PC-3 (cell line): ENCODE measurements around the gene GABRA1. TPM values are rescaled to one million over a fixed set of nuclear protein-coding genes. Genes with fewer than 3 reads are reported as not detected.
A peak's percentile ranks its signal among the peaks of the same experiment; 100 is the strongest.

Experiments used
- ATAC-seq: fragments of 200-7000 bp; cut with Tn5 transposase; 2 replicates; pipeline ENCODE4 v1.9.1; 2020; ENCODE audit warnings: mild to moderate bottlenecking, moderate library complexity
- BruUV-seq: library from RNA; stranded (reverse); fragments of 400-500 nt; replicated peaks from 2 replicates; lab custom pipeline; 2021; lab: Mats Ljungman, UMichigan
- CTCF ChIA-PET: fragments of 300-600 bp; sonication (Branson Sonifier 250); formaldehyde crosslinking; loops from one replicate; lab custom pipeline; 2022; ENCODE audit warnings: antibody characterized with exemption; lab: Charles Lee
- POLR2A ChIA-PET: fragments of 300-600 bp; sonication (Branson Sonifier 250); formaldehyde crosslinking; loops from one replicate; lab custom pipeline; 2022; ENCODE audit warnings: antibody characterized with exemption; ENCODE audit not compliant: unreplicated experiment; lab: Charles Lee
- DNase-seq: peaks from one replicate; pipeline ENCODE4 v3.0.0-alpha.2; 2015
- H2AFZ ChIP-seq: fragments of 300-600 bp; sonication (generic); 2 replicates; pipeline ENCODE4 v1.6.0; 2016; ENCODE audit warnings: antibody characterized with exemption, low read length
- H3F3A ChIP-seq: fragments of 300-600 bp; sonication (generic); one replicate; pipeline ENCODE4 v1.6.0; 2017; ENCODE audit warnings: antibody characterized with exemption, low read length, control low read depth, mild to moderate bottlenecking; ENCODE audit not compliant: unreplicated experiment
- H3K27ac ChIP-seq: fragments of 300-600 bp; sonication (generic); 2 replicates; pipeline ENCODE4 v1.5.1; 2016; ENCODE audit warnings: mild to moderate bottlenecking, low read length
- H3K27me3 ChIP-seq: fragments of 300-600 bp; sonication (generic); 2 replicates; pipeline ENCODE4 v1.6.1; 2016; ENCODE audit warnings: low read length, mixed read lengths
- H3K36me3 ChIP-seq: fragments of 300-600 bp; sonication (generic); 2 replicates; pipeline ENCODE4 v1.6.1; 2016; ENCODE audit warnings: low read depth, mixed run types, low read length, mixed read lengths
- H3K4me1 ChIP-seq: fragments of 300-600 bp; sonication (generic); 2 replicates; pipeline ENCODE4 v1.5.1; 2016; ENCODE audit warnings: low read length; ENCODE audit not compliant: insufficient read depth
- H3K4me2 ChIP-seq: fragments of 300-600 bp; sonication (generic); 2 replicates; pipeline ENCODE4 v1.6.0; 2016; ENCODE audit warnings: low read length
- H3K4me3 ChIP-seq: fragments of 300-600 bp; sonication (generic); 2 replicates; pipeline ENCODE4 v1.5.1; 2016; ENCODE audit warnings: mild to moderate bottlenecking, low read length, mixed read lengths
- H3K79me2 ChIP-seq: fragments of 300-600 bp; sonication (generic); 2 replicates; pipeline ENCODE4 v1.6.1; 2017; ENCODE audit warnings: low read length, mixed read lengths
- H3K9ac ChIP-seq: fragments of 300-600 bp; sonication (generic); 2 replicates; pipeline ENCODE4 v1.6.0; 2016; ENCODE audit warnings: mild to moderate bottlenecking, low read length
- H3K9me2 ChIP-seq: fragments of 300-600 bp; sonication (generic); replicated peaks from 2 replicates; pipeline ENCODE4 v1.6.1; 2016; ENCODE audit warnings: mixed run types, low read length, mixed read lengths
- H3K9me3 ChIP-seq: fragments of 300-600 bp; sonication (generic); 2 replicates; pipeline ENCODE4 v1.6.1; 2016; ENCODE audit warnings: low read length, mixed read lengths
- H4K20me1 ChIP-seq: fragments of 300-600 bp; sonication (generic); 2 replicates; pipeline ENCODE4 v1.6.1; 2016; ENCODE audit warnings: low read length, mixed read lengths
- CTCF ChIP-seq: fragments of 300-600 bp; sonication (generic); conservative IDR thresholded peaks from 2 replicates; pipeline ENCODE4 v1.5.1; 2017; ENCODE audit warnings: antibody characterized with exemption, low read depth, mild to moderate bottlenecking, low read length
- EZH2 ChIP-seq: fragments of 300-600 bp; sonication (generic); IDR thresholded peaks from one replicate; pipeline ENCODE4 v1.6.1; 2017; ENCODE audit warnings: antibody characterized with exemption, mild to moderate bottlenecking, low read length; ENCODE audit not compliant: unreplicated experiment
- EZH2phosphoT487 ChIP-seq: fragments of 300-600 bp; sonication (generic); IDR thresholded peaks from 2 replicates; pipeline ENCODE4 v1.6.1; 2018; ENCODE audit warnings: mild to moderate bottlenecking, antibody characterized with exemption, low read length, borderline replicate concordance
- intact Hi-C: fragments of 100-400 bp; cut with micrococcal nuclease; formaldehyde crosslinking; loops from 2 replicates; pipeline ENCODE4 v1.9.0; 2023
- total RNA-seq: library from RNA; depleted of rRNA; stranded (reverse); fragments of >200 nt; gene quantifications from 2 replicates; pipeline ENCODE4 v1.2.3, GENCODE V29; 2014

The GABRA1 gene
- total RNA-seq, 1 experiment from 2014 or later, result not detected

DNA sequence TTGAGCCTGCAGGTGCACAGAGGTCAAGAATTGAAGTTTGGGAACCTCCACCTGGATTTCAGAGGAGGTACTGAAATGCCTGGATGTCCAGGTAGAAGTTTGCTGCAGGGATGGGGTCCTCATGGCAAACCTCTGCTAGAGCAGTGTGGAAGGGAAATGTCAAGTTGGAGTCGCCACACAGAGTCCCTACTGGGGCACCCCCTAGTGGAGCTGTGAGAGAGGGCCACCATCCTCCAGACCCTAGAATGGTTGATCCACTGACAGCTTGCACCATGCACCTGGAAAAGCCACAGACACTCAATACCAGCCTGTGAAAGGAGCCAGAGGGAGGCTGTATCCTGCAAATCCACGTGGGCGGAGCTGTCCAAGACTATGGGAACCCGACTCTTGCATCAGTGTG, 78.0 kb downstream of the GABRA1 start:
- intact Hi-C loops, result no loop called here
- H4K20me1 ChIP-seq, result no peaks in the 10 kb centered on the region
- DNase-seq (no peak), ATAC-seq (no peak)
- peaks cover 6% of the 10 kb centered on the region; the same call in 1 of the 2 replicates for H3K9me3 ChIP-seq
- no peaks in the 10 kb centered on the region for H3K79me2 ChIP-seq
- no peak overlapping the region for H3K9ac ChIP-seq
- no peak overlapping the region for H3K4me3 ChIP-seq
- no peaks in the 10 kb centered on the region for H3K36me3 ChIP-seq
- H3K4me2 ChIP-seq, result no peak overlapping the region
- H3K9me2 ChIP-seq, result no peaks in the 10 kb centered on the region
- no peak for TF ChIP-seq EZH2
- no peak for TF ChIP-seq CTCF
- TF ChIP-seq EZH2phosphoT487, result no peak
- no peak overlapping the region for H3K27ac ChIP-seq
- no peaks in the 10 kb centered on the region for H3K27me3 ChIP-seq
- BruUV-seq, result no TSS peak
- H3K4me1 ChIP-seq, result no peaks in the 10 kb centered on the region
- ChIA-PET POLR2A (no interaction called here), CTCF (no interaction called here)
- no peak overlapping the region for H2AFZ ChIP-seq
- H3F3A ChIP-seq, result no peaks in the 10 kb centered on the region

GRCh38 chr5:161934486-161934885, 86.6 kb downstream of the GABRA1 start:
- H3K27ac ChIP-seq, result no peak overlapping the region
- H4K20me1 ChIP-seq, result no peaks in the 10 kb centered on the region
- ChIA-PET POLR2A (no interaction called here), CTCF (no interaction called here)
- no peak overlapping the region for H3K4me2 ChIP-seq
- no TSS peak for BruUV-seq
- H3K4me3 ChIP-seq, result no peak overlapping the region
- no peaks in the 10 kb centered on the region for H3K4me1 ChIP-seq
- ATAC-seq (no peak), DNase-seq (no peak)
- no peaks in the 10 kb centered on the region for H3K9me2 ChIP-seq
- H3K79me2 ChIP-seq, result no peaks in the 10 kb centered on the region
- TF ChIP-seq EZH2phosphoT487 (no peak), CTCF (no peak), EZH2 (no peak)
- H3K27me3 ChIP-seq, result no peaks in the 10 kb centered on the region
- 0 out of 2 replicates have a peak, but pooled peaks cover 4% of the 10 kb centered on the region for H3K9me3 ChIP-seq
- H2AFZ ChIP-seq, result no peak overlapping the region
- intact Hi-C loops, result no loop called here
- no peaks in the 10 kb centered on the region for H3F3A ChIP-seq
- no peaks in the 10 kb centered on the region for H3K36me3 ChIP-seq
- no peak overlapping the region for H3K9ac ChIP-seq

DNA sequence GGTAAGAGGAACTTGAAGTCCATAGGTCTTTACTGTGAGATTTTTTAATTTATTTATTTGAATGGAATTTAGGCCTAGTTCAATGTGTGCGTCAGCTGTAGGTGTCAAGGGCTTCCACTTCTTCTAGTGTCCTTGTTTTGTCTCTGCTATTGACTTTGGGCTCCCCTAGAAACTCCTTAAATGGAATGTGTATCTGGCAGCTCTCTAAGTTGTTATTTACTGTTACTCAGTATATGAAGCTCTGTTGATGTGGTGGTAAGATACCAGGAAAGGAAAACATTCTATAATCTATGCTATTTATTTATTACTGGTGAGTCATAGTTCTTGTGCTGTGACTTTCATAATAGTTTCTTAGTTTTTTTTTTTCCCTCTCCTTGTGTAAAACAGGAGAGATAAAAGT, 97.1 kb downstream of the GABRA1 start:
- Histone ChIP-seq H3K4me2 (no peak overlapping the region), H3K9ac (no peak overlapping the region), H3K9me3 (0 out of 2 replicates have a peak, but pooled peaks cover 6% of the 10 kb centered on the region), H3K4me1 (no peaks in the 10 kb centered on the region), H4K20me1 (no peaks in the 10 kb centered on the region), H3K27ac (no peak overlapping the region), H3F3A (no peaks in the 10 kb centered on the region), H3K27me3 (no peaks in the 10 kb centered on the region), H3K36me3 (no peaks in the 10 kb centered on the region), H2AFZ (no peak overlapping the region), H3K9me2 (no peaks in the 10 kb centered on the region), H3K79me2 (no peaks in the 10 kb centered on the region), H3K4me3 (no peak overlapping the region)
- ChIA-PET POLR2A (no interaction called here), CTCF (no interaction called here)
- ATAC-seq (no peak), DNase-seq (peak; percentile 31)
- TF ChIP-seq EZH2phosphoT487, result no peak
- TF ChIP-seq CTCF, result no peak
- TF ChIP-seq EZH2, result no peak
- intact Hi-C loops, result no loop called here
- no TSS peak for BruUV-seq
